HEK293T (cell line): Measurements from ENCODE around the gene MTHFD1.

Source experiments
- FOXA1 ChIP-seq: fragments of 450-650 bp; IDR thresholded peaks from 2 replicates; pipeline ENCODE4 v1.6.1; 2016; ENCODE audit warnings: mild to moderate bottlenecking
- SP1 ChIP-seq: fragments of 450-650 bp; IDR thresholded peaks from 2 replicates; pipeline ENCODE4 v1.6.1; 2017
- ZNF384 ChIP-seq: fragments of 450-650 bp; IDR thresholded peaks from 2 replicates; pipeline ENCODE4 v1.6.1; 2016
- TF ChIP-seq, protein P1 (sequence below): fragments of 450-650 bp; IDR thresholded peaks from 2 replicates; pipeline ENCODE4 v1.6.1; 2016

GRCh38 chr14:64442300-64442988 lies 54.3 kb downstream of the MTHFD1 start:
- TF ChIP-seq, protein P1, sequence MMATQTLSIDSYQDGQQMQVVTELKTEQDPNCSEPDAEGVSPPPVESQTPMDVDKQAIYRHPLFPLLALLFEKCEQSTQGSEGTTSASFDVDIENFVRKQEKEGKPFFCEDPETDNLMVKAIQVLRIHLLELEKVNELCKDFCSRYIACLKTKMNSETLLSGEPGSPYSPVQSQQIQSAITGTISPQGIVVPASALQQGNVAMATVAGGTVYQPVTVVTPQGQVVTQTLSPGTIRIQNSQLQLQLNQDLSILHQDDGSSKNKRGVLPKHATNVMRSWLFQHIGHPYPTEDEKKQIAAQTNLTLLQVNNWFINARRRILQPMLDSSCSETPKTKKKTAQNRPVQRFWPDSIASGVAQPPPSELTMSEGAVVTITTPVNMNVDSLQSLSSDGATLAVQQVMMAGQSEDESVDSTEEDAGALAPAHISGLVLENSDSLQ = no peak
- TF ChIP-seq FOXA1 = no peak
- no peak for TF ChIP-seq ZNF384
- TF ChIP-seq SP1 = no peak
